K562 (cell line): ENCODE data around the gene CHRM4. TPM values are rescaled to one million over a fixed set of nuclear protein-coding genes. Genes with fewer than 3 reads are reported as not detected.

Experiments
- ARNT ChIP-seq, 2 experiments: fragments of 450-650 bp; IDR thresholded peaks; 2 replicates each; pipeline ENCODE4 v1.6.1; 2016; ENCODE audit warnings: mild to moderate bottlenecking in 1 of 2
- CTBP1 ChIP-seq: fragments of 450-650 bp; IDR thresholded peaks from 2 replicates; pipeline ENCODE4 v1.6.1; 2016; ENCODE audit warnings: borderline replicate concordance
- HCFC1 ChIP-seq: IDR thresholded peaks from 2 replicates; pipeline ENCODE4 v1.6.1; 2012; ENCODE audit warnings: low read depth, low read length, improper control_type of control experiment
- KLF13 ChIP-seq: fragments of 450-650 bp; IDR thresholded peaks from 2 replicates; pipeline ENCODE4 v1.6.1; 2016; ENCODE audit warnings: missing genetic modification characterization, low read depth, mild to moderate bottlenecking, missing compliant biosample characterization, moderate library complexity, borderline replicate concordance
- LARP7 ChIP-seq: fragments of 450-650 bp; IDR thresholded peaks from 2 replicates; pipeline ENCODE4 v1.6.1; 2016
- MAFF ChIP-seq: IDR thresholded peaks from 2 replicates; pipeline ENCODE4 v1.6.1; 2012; ENCODE audit warnings: low read length, improper control_type of control experiment
- MEF2A ChIP-seq: IDR thresholded peaks from 2 replicates; pipeline ENCODE4 v1.6.1; 2011; ENCODE audit warnings: low read depth, mild to moderate bottlenecking, low read length, moderate library complexity; ENCODE audit not compliant: control insufficient read depth
- NCOA6 ChIP-seq: fragments of 450-650 bp; IDR thresholded peaks from 2 replicates; pipeline ENCODE4 v1.6.1; 2017; ENCODE audit warnings: mild to moderate bottlenecking
- PML ChIP-seq: IDR thresholded peaks from 2 replicates; pipeline ENCODE4 v1.6.1; 2012; ENCODE audit warnings: low read length, inconsistent platforms
- RBM15 ChIP-seq: fragments of 200-400 bp; formaldehyde crosslinking; IDR thresholded peaks from 2 replicates; pipeline ENCODE4 v1.6.1; 2018; ENCODE audit warnings: mild to moderate bottlenecking, low read length, moderate library complexity; ENCODE audit not compliant: insufficient read depth
- RBM39 ChIP-seq: fragments of 200-400 bp; formaldehyde crosslinking; optimal IDR thresholded peaks from 2 replicates; pipeline ENCODE3; 2018; ENCODE audit warnings: low read depth, low read length
- RFX5 ChIP-seq: IDR thresholded peaks from 2 replicates; pipeline ENCODE4 v1.6.1; 2011; ENCODE audit warnings: low read depth, mild to moderate bottlenecking, improper control_type of control experiment, low read length
- SAFB ChIP-seq: fragments of 200-400 bp; formaldehyde crosslinking; IDR thresholded peaks from 2 replicates; pipeline ENCODE4 v1.6.1; 2017; ENCODE audit warnings: low read depth, low read length, borderline replicate concordance
- SRF ChIP-seq, 2 experiments: fragments of 250-450, 450-650 bp in 1 of 2; sonication (Bioruptor Pico) in 1 of 2; sonication (generic) in 1 of 2; formaldehyde crosslinking; IDR thresholded peaks; 2 replicates each; pipeline versions ENCODE4 v1.5.0 to v1.5.1; 2020 to 2022; ENCODE audit warnings: mild to moderate bottlenecking in 1 of 2, missing genetic modification reagents in 1 of 2
- TCF7 ChIP-seq: sonication (generic); IDR thresholded peaks from 2 replicates; pipeline ENCODE4 v1.6.1; 2016; ENCODE audit warnings: antibody characterized with exemption, borderline replicate concordance
- TFAM ChIP-seq: fragments of 250-450 bp; sonication (Bioruptor Pico); conservative IDR thresholded peaks from 2 replicates; pipeline ENCODE4 v1.5.0; 2021; ENCODE audit warnings: mild to moderate bottlenecking, moderate library complexity
- ZC3H8 ChIP-seq: fragments of 450-650 bp; IDR thresholded peaks from 2 replicates; pipeline ENCODE4 v1.6.1; 2017
- ZKSCAN3 ChIP-seq: fragments of 250-450 bp; sonication (Bioruptor Pico); IDR thresholded peaks from 2 replicates; pipeline ENCODE4 v1.4.0; 2020
- ZNF140 ChIP-seq: fragments of 250-450 bp; sonication (Bioruptor Pico); IDR thresholded peaks from 2 replicates; pipeline ENCODE4 v1.8.0; 2021; ENCODE audit warnings: moderate library complexity, mild to moderate bottlenecking, inconsistent platforms
- ZNF274 ChIP-seq: IDR thresholded peaks from 2 replicates; pipeline ENCODE4 v1.6.1; 2011; ENCODE audit warnings: low read depth, mild to moderate bottlenecking, low read length, moderate library complexity, borderline replicate concordance
- ZNF282 ChIP-seq: sonication (generic); formaldehyde crosslinking; IDR thresholded peaks from 2 replicates; pipeline ENCODE4 v1.8.1; 2023; ENCODE audit warnings: missing genetic modification reagents
- ZNF444 ChIP-seq: fragments of 250-450 bp; sonication (Bioruptor Pico); IDR thresholded peaks from 2 replicates; pipeline ENCODE4 v1.4.0; 2020; ENCODE audit warnings: mild to moderate bottlenecking, moderate library complexity
- ZNF507 ChIP-seq: conservative IDR thresholded peaks from 2 replicates; pipeline ENCODE4 v1.6.1; 2017; ENCODE audit warnings: missing genetic modification characterization, missing compliant biosample characterization
- polyA plus RNA-seq, 8 experiments: library from polyadenylated mRNA; depleted of rRNA in 4 of 8; stranded (reverse) in 5 of 8; unstranded in 3 of 8; fragments of >200 nt; fragmentation: Nextera tagmentation in 2 of 8; fragmentation: Illumina TruSeq in 1 of 8; extraction: Ambion mirVana in 2 of 8; extraction: Trizol in 1 of 8; gene quantifications; 2 replicates each; pipeline versions ENCODE4 v1.2.1 to v1.2.3, GENCODE V29; 2011 to 2014; ENCODE audit warnings: inconsistent platforms in 1 of 8, missing spikeins in 1 of 8
- total RNA-seq, 7 experiments: library from RNA; depleted of rRNA in 6 of 7; stranded (reverse); fragments of >200 nt in 6 of 7; fragmentation: Illumina TruSeq in 2 of 7; extraction: Trizol in 2 of 7; gene quantifications; 2 replicates each; pipeline versions ENCODE4 v1.2.1 to v1.2.3, GENCODE V29; 2011 to 2021; ENCODE audit warnings: low replicate concordance in 1 of 7
- TF ChIP-seq, protein P1 (sequence below): fragments of 250-450 bp; sonication (Bioruptor Pico); IDR thresholded peaks from 2 replicates; pipeline ENCODE4 v1.8.0; 2022; ENCODE audit warnings: moderate library complexity, mild to moderate bottlenecking, inconsistent platforms
- TF ChIP-seq, protein P2 (sequence below): fragments of 250-450 bp; sonication (Bioruptor Pico); IDR thresholded peaks from 2 replicates; pipeline ENCODE4 v1.4.0; 2020
- TF ChIP-seq, protein P3 (sequence below): fragments of 450-650 bp; IDR thresholded peaks from 2 replicates; pipeline ENCODE4 v1.6.1; 2017; ENCODE audit warnings: antibody characterized with exemption
- TF ChIP-seq, protein P4 (sequence below): fragments of 250-450 bp; sonication (Bioruptor Pico); IDR thresholded peaks from 2 replicates; pipeline ENCODE4 v1.8.0; 2021; ENCODE audit warnings: mild to moderate bottlenecking, moderate library complexity

CHRM4 gene
- total and polyA plus RNA-seq, 9 of the 15 experiments (the other 6 are each of a cell fraction or from before 2014, with no cell fraction given), result 0.22 to 1.3 (median 0.40) TPM; not detected in 2

DNA sequence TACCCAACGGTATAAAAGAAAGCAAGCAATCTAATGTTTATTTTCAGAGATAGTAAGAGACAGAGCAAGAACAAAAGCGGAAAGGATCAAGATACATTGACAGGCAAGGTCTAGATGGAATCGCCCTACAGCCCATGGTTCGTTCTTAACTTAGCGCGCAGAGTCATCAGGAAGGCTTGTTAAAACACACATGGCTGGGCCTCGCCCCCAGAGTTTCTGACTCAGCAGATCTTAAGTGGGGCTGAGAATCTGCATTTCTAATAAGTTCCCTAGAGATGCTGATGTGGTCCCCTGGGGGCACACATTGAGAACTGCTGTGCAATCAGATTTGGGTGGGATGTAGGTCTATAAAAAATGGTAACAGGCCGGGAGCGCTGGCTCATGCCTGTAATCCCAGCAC is 35.8 kb upstream of the CHRM4 start (continued):
- no peak for TF ChIP-seq ZC3H8
- TF ChIP-seq PML, result no peak
- no peak for TF ChIP-seq SRF (CRISPR knock-in tag; IDR thresholded peaks at IDR 0.05)
- TF ChIP-seq ZKSCAN3 (CRISPR knock-in tag), result no peak
- TF ChIP-seq ZNF140 (CRISPR knock-in tag), result no peak
- TF ChIP-seq ARNT (IDR thresholded peaks at IDR 0.05), result no peak
- TF ChIP-seq, protein P1, sequence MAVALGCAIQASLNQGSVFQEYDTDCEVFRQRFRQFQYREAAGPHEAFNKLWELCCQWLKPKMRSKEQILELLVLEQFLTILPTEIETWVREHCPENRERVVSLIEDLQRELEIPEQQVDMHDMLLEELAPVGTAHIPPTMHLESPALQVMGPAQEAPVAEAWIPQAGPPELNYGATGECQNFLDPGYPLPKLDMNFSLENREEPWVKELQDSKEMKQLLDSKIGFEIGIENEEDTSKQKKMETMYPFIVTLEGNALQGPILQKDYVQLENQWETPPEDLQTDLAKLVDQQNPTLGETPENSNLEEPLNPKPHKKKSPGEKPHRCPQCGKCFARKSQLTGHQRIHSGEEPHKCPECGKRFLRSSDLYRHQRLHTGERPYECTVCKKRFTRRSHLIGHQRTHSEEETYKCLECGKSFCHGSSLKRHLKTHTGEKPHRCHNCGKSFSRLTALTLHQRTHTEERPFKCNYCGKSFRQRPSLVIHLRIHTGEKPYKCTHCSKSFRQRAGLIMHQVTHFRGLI (CRISPR knock-in tag), result no peak
- TF ChIP-seq ZNF274, result no peak
- TF ChIP-seq CTBP1, result peak; percentile 50; the same call in 1 of the 2 replicates
- TF ChIP-seq MEF2A, result peak; percentile 47; the same call in 1 of the 2 replicates
- no peak for TF ChIP-seq ZNF282
- TF ChIP-seq ZNF507, result no peak
- TF ChIP-seq TFAM (CRISPR knock-in tag), result no peak
- no peak for TF ChIP-seq TCF7
- TF ChIP-seq SAFB, result no peak
- TF ChIP-seq LARP7, result no peak
- TF ChIP-seq RBM15, result no peak
- no peak for TF ChIP-seq KLF13 (tag)
- TF ChIP-seq, protein P2, sequence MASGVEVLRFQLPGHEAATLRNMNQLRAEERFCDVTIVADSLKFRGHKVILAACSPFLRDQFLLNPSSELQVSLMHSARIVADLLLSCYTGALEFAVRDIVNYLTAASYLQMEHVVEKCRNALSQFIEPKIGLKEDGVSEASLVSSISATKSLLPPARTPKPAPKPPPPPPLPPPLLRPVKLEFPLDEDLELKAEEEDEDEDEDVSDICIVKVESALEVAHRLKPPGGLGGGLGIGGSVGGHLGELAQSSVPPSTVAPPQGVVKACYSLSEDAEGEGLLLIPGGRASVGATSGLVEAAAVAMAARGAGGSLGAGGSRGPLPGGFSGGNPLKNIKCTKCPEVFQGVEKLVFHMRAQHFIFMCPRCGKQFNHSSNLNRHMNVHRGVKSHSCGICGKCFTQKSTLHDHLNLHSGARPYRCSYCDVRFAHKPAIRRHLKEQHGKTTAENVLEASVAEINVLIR, result no peak
- peak; percentile 96 for TF ChIP-seq MAFF
- no peak for TF ChIP-seq HCFC1
- TF ChIP-seq, protein P3, sequence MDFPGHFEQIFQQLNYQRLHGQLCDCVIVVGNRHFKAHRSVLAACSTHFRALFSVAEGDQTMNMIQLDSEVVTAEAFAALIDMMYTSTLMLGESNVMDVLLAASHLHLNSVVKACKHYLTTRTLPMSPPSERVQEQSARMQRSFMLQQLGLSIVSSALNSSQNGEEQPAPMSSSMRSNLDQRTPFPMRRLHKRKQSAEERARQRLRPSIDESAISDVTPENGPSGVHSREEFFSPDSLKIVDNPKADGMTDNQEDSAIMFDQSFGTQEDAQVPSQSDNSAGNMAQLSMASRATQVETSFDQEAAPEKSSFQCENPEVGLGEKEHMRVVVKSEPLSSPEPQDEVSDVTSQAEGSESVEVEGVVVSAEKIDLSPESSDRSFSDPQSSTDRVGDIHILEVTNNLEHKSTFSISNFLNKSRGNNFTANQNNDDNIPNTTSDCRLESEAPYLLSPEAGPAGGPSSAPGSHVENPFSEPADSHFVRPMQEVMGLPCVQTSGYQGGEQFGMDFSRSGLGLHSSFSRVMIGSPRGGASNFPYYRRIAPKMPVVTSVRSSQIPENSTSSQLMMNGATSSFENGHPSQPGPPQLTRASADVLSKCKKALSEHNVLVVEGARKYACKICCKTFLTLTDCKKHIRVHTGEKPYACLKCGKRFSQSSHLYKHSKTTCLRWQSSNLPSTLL, result no peak
- TF ChIP-seq RFX5, result no peak
- TF ChIP-seq NCOA6, result no peak
- TF ChIP-seq ZNF444 (CRISPR knock-in tag), result no peak
- TF ChIP-seq, protein P4, sequence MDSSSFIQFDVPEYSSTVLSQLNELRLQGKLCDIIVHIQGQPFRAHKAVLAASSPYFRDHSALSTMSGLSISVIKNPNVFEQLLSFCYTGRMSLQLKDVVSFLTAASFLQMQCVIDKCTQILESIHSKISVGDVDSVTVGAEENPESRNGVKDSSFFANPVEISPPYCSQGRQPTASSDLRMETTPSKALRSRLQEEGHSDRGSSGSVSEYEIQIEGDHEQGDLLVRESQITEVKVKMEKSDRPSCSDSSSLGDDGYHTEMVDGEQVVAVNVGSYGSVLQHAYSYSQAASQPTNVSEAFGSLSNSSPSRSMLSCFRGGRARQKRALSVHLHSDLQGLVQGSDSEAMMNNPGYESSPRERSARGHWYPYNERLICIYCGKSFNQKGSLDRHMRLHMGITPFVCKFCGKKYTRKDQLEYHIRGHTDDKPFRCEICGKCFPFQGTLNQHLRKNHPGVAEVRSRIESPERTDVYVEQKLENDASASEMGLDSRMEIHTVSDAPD (CRISPR knock-in tag), result no peak
- no peak for TF ChIP-seq RBM39
